ENCODE results near the gene DHX9.

DHX9 gene

GRCh38 chr1:182839209-182840066, at the start of gene DHX9:
TSS of gene DHX9 (plus strand) at chr1:182839347. CDS start at chr1:182842567, 3,220 bp downstream.
- H3K36me3 Mint-ChIP-seq (ENCODE audit: low read depth), result peaks cover 47% of the 10 kb centered on the region
- DNase-seq (peak; percentile 98), ATAC-seq (peak; percentile 85)
- H3K4me3 Mint-ChIP-seq, result peak within 1 kb of the TSS; percentile 100
- H3K27ac Mint-ChIP-seq, result peak within 1 kb of the TSS; percentile 100
- H3K4me1 Mint-ChIP-seq, result peaks cover 51% of the 10 kb centered on the region
- H3K9me3 Mint-ChIP-seq, result no peaks in the 10 kb centered on the region
- H3K27me3 Mint-ChIP-seq, result peaks cover 2% of the 10 kb centered on the region

DNA sequence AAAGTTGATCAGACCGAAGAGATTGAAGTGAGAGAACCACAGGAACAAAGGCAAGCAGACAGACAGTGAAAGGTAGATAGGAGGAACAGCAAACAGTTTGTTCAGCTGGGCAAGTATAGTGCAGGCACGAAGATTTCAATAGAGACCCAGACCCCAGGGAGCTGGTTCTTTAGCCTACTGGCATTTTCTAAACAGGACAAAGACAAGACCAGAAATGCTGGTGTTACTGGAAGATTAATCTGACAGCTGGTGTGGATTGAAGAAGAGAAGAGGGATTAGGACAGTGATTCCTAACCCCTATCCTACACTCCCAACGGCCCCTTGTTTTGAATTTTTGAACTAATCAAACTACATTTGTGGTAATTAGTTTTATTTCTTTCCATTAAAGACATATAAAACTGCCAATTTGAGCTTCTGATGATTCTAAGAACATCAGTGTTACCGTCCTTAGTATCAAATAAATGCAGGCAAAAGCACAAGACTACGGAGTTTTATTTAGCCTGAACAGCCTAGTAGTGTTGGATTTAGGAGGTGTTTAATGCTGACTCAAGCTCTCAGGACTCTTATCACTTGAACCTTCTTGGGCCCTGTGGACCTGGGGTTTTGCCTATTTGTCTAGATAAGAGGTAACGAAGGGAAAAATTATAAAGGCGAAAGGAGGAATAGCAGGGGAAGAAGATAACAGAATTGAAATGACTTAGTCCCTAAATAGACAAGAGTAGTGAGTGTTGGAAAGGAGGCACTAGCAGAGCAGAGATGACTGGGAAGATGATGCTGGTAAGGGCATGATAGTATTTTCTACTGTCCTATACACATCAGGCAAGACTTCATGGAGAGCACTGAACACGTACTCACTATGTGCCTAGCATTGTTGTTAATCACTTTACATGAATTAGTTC, 47.6 kb upstream of the DHX9 start:
- DNase-seq (no peak), ATAC-seq (no peak)
- peaks cover 16% of the 10 kb centered on the region for H3K27me3 Mint-ChIP-seq
- H3K36me3 Mint-ChIP-seq (ENCODE audit: low read depth), result peaks cover 5% of the 10 kb centered on the region
- no peak overlapping the region for H3K4me3 Mint-ChIP-seq
- peaks cover 19% of the 10 kb centered on the region for H3K4me1 Mint-ChIP-seq
- no peak overlapping the region for H3K27ac Mint-ChIP-seq
- no peaks in the 10 kb centered on the region for H3K9me3 Mint-ChIP-seq

DNA sequence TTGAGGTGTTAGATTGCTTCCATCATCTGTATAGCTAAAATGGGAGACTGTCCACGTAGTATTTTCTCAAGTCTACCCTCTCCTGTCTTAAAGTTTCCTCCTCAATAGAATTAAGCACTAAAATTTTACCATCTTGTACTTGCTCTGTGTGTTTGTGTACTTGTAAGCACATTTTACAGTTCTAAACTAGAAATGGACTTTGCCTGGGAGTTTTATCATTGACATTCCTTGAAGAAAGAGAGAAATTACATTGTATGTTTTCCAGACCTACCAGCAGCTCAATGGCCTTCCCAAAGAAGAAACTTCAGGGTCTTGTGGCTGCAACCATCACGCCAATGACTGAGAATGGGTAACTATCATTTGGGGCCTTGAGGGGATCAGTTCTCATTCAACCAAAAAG, 45.1 kb upstream of the DHX9 start:
- H3K4me1 Mint-ChIP-seq, result peaks cover 12% of the 10 kb centered on the region
- H3K27ac Mint-ChIP-seq, result no peak overlapping the region
- no peaks in the 10 kb centered on the region for H3K9me3 Mint-ChIP-seq
- peaks cover 5% of the 10 kb centered on the region for H3K36me3 Mint-ChIP-seq (ENCODE audit: low read depth)
- H3K27me3 Mint-ChIP-seq, result peaks cover 2% of the 10 kb centered on the region
- no peak overlapping the region for H3K4me3 Mint-ChIP-seq
- ATAC-seq, result no peak
- DNase-seq, result no peak

GRCh38 chr1:182794676-182795201, 44.4 kb upstream of the DHX9 start:
- H3K4me1 Mint-ChIP-seq, result peaks cover 8% of the 10 kb centered on the region
- H3K27me3 Mint-ChIP-seq, result peaks cover 2% of the 10 kb centered on the region
- no peaks in the 10 kb centered on the region for H3K9me3 Mint-ChIP-seq
- no peak overlapping the region for H3K4me3 Mint-ChIP-seq
- H3K27ac Mint-ChIP-seq, result no peak overlapping the region
- ATAC-seq, result no peak
- no peak for DNase-seq
- peaks cover 5% of the 10 kb centered on the region for H3K36me3 Mint-ChIP-seq (ENCODE audit: low read depth)

GRCh38 chr1:182795563-182796228, 43.5 kb upstream of the DHX9 start:
- peaks cover 2% of the 10 kb centered on the region for H3K27me3 Mint-ChIP-seq
- ATAC-seq (no peak), DNase-seq (no peak)
- H3K27ac Mint-ChIP-seq, result no peak overlapping the region
- no peak overlapping the region for H3K4me3 Mint-ChIP-seq
- H3K9me3 Mint-ChIP-seq, result no peaks in the 10 kb centered on the region
- H3K36me3 Mint-ChIP-seq (ENCODE audit: low read depth), result peaks cover 5% of the 10 kb centered on the region
- H3K4me1 Mint-ChIP-seq, result peaks cover 3% of the 10 kb centered on the region

DNA sequence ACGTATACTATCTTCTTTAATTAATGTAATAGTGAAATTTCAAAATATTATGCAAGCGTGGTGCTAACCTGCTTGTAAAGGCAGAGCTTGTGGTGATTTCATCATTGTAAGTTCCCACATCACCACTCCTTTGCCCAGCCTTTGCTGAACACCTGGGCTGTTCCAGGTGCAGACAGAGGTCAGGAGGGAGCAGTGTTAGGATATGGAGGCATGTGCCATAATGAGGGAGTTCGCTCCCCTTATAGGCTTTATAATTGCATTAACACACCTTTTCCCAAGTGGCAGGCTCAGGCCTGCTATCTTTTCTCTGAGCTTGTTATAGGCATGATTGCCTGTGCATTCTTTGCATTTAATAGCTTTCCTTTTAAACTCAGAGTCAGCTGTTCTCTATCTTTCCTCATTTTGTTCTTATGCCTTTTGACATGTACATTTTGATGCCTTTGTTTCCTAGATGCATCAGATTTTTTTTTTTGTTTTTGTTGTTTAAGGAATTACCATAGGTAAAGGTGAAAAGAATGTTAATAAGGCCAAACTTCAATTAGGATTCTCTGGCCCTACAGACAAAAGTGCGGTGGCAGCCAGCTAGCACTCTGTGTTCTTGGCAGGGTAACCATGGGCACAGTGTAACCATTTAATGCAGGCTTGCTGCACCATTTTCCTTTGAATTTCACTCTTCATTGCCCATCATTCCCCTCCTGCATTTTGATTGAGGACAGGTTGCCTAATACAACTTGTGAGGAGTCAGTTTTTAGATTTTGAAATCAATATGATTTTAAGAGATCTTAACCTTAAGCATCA, 36.9 kb upstream of the DHX9 start:
- H3K4me3 Mint-ChIP-seq, result no peak overlapping the region
- no peak overlapping the region for H3K27ac Mint-ChIP-seq
- H3K4me1 Mint-ChIP-seq, result no peaks in the 10 kb centered on the region
- ATAC-seq, result no peak
- no peak for DNase-seq
- H3K27me3 Mint-ChIP-seq, result no peaks in the 10 kb centered on the region
- H3K36me3 Mint-ChIP-seq (ENCODE audit: low read depth), result peaks cover 7% of the 10 kb centered on the region
- H3K9me3 Mint-ChIP-seq, result no peaks in the 10 kb centered on the region

DNA sequence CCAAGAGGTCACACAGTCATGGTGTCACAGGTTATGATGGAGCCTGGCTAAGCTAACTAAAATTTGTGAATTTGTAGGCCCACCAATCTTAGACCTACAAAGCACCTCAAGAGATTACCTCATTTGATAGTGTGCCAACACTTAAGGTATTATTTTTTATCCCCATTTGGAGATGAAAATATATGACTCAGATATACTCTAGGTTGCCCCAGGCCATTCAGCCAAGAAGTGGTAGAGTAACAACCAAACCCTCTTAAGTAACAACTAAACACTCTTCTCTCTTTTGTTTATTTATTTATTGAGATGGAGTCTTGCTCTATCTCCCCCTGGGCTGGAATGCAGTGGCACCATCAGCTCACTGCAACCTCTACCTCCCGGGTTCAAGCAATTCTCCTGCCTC, 35.3 kb upstream of the DHX9 start:
- Mint-ChIP-seq H3K4me1 (no peaks in the 10 kb centered on the region), H3K9me3 (no peaks in the 10 kb centered on the region), H3K27ac (no peak overlapping the region), H3K36me3 (ENCODE audit: low read depth) (peaks cover 8% of the 10 kb centered on the region), H3K4me3 (no peak overlapping the region), H3K27me3 (no peaks in the 10 kb centered on the region)
- ATAC-seq (no peak), DNase-seq (no peak)

- DNase-seq (no peak), ATAC-seq (no peak)
- H3K27me3 Mint-ChIP-seq, result no peaks in the 10 kb centered on the region
- no peaks in the 10 kb centered on the region for H3K4me1 Mint-ChIP-seq
- H3K27ac Mint-ChIP-seq, result no peak overlapping the region
- no peaks in the 10 kb centered on the region for H3K9me3 Mint-ChIP-seq
- peaks cover 8% of the 10 kb centered on the region for H3K36me3 Mint-ChIP-seq (ENCODE audit: low read depth)
- no peak overlapping the region for H3K4me3 Mint-ChIP-seq
Measured at GRCh38 chr1:182806015-182806678, 33.0 kb upstream of the DHX9 start.

GRCh38 chr1:182807907-182808306, 31.2 kb upstream of the DHX9 start:
- ATAC-seq (no peak), DNase-seq (no peak)
- no peaks in the 10 kb centered on the region for H3K9me3 Mint-ChIP-seq
- H3K27ac Mint-ChIP-seq, result no peak overlapping the region
- peaks cover 8% of the 10 kb centered on the region for H3K36me3 Mint-ChIP-seq (ENCODE audit: low read depth)
- no peaks in the 10 kb centered on the region for H3K4me1 Mint-ChIP-seq
- no peaks in the 10 kb centered on the region for H3K27me3 Mint-ChIP-seq
- H3K4me3 Mint-ChIP-seq, result no peak overlapping the region

DNA sequence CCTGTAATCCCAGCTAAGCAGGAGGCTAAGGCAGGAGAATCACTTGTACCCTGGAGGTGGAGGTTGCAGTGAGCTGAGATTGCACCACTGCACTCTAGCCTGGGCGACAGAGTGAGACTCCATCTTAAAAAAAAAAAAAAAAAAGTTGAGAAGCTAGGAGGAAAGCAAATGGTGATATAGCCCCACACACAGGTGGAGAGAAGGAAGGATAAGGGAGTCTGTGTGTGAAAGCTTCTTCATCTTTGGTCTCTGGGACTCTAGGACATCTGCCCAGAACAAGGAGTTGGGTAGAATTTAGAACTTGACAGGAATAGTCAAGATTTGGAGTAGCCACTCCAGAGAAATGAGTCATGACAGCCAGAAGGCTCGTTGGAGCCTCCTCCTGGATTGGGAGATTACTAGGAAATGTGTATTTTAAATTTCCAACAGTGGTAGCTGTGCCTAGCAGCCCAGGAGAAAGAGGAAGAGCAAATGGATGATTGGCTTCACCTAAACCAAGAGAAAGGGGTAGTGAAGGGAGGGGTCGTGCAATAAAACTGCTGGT, 29.7 kb upstream of the DHX9 start:
- H3K27ac Mint-ChIP-seq, result no peak overlapping the region
- H3K9me3 Mint-ChIP-seq, result no peaks in the 10 kb centered on the region
- ATAC-seq, result no peak
- DNase-seq, result no peak
- H3K4me1 Mint-ChIP-seq, result no peaks in the 10 kb centered on the region
- H3K27me3 Mint-ChIP-seq, result no peaks in the 10 kb centered on the region
- no peak overlapping the region for H3K4me3 Mint-ChIP-seq
- H3K36me3 Mint-ChIP-seq (ENCODE audit: low read depth), result peaks cover 6% of the 10 kb centered on the region

GRCh38 chr1:182811975-182812722, 27.0 kb upstream of the DHX9 start:
- H3K4me3 Mint-ChIP-seq, result no peak overlapping the region
- H3K27me3 Mint-ChIP-seq, result no peaks in the 10 kb centered on the region
- no peaks in the 10 kb centered on the region for H3K4me1 Mint-ChIP-seq
- H3K36me3 Mint-ChIP-seq (ENCODE audit: low read depth), result peaks cover 14% of the 10 kb centered on the region
- no peaks in the 10 kb centered on the region for H3K9me3 Mint-ChIP-seq
- DNase-seq, result no peak
- no peak for ATAC-seq
- no peak overlapping the region for H3K27ac Mint-ChIP-seq

DNA sequence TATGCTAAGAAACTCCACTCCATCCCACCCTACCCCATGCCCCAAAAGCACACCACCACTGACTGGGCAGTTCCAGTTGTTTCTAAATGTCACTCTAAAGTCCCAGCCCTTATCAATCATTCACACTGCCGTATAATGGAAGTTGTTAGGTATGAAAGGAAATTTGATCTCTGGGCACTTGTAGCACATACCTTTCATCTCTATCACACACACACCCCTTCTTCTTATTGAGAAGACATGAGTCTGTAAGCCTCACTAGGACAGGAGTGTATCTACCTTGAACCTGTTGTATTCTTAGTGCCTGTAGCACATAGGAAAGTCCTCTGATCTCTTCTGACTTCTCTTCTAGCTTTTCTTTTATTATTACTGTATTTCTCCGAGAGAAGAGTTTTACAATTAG, 22.3 kb upstream of the DHX9 start:
- Mint-ChIP-seq H3K4me1 (peaks cover 7% of the 10 kb centered on the region), H3K27ac (no peak overlapping the region), H3K4me3 (no peak overlapping the region), H3K36me3 (ENCODE audit: low read depth) (peaks cover 24% of the 10 kb centered on the region), H3K9me3 (no peaks in the 10 kb centered on the region), H3K27me3 (no peaks in the 10 kb centered on the region)
- ATAC-seq, result no peak
- no peak for DNase-seq

GRCh38 chr1:182817802-182818201, 21.3 kb upstream of the DHX9 start:
- H3K9me3 Mint-ChIP-seq, result no peaks in the 10 kb centered on the region
- no peaks in the 10 kb centered on the region for H3K27me3 Mint-ChIP-seq
- H3K27ac Mint-ChIP-seq, result no peak overlapping the region
- H3K4me3 Mint-ChIP-seq, result no peak overlapping the region
- DNase-seq (no peak), ATAC-seq (no peak)
- H3K36me3 Mint-ChIP-seq (ENCODE audit: low read depth), result peaks cover 27% of the 10 kb centered on the region
- peaks cover 7% of the 10 kb centered on the region for H3K4me1 Mint-ChIP-seq

All from activated naive CD8-positive, alpha-beta T cell treated with anti-CD3 and anti-CD28 coated beads, Interleukin-2, amount 50 U/mL, for 24 hours (primary cell).